SK-N-SH (cell line): ENCODE measurements around the gene HIPK2. TPM values are rescaled to one million over a fixed set of nuclear protein-coding genes. Genes with fewer than 3 reads are reported as not detected.

Source experiments
- CTCF ChIA-PET: fragments of 300-600, 350-600 bp; formaldehyde crosslinking; extraction: SDS; loops from one replicate; lab custom pipeline; 2021; lab: Yijun Ruan, JAX
- POLR2A ChIA-PET: fragments of 350-600 bp; sonication (Branson Sonifier 250); formaldehyde crosslinking; extraction: SDS; loops from one replicate; lab custom pipeline; 2020; ENCODE audit warnings: antibody characterized with exemption, inconsistent platforms; lab: Yijun Ruan, JAX
- DNase-seq: peaks from one replicate; pipeline ENCODE4 v3.0.0; 2012
- H2AFZ ChIP-seq: fragments of 200-600 bp; sonication (generic); 2 replicates; pipeline ENCODE4 v1.8.1; 2016; ENCODE audit warnings: antibody characterized with exemption, mild to moderate bottlenecking, low read depth
- H3F3A ChIP-seq: fragments of 200-600 bp; sonication (generic); replicated peaks from 2 replicates; pipeline ENCODE3; 2016; ENCODE audit warnings: antibody characterized with exemption, mild to moderate bottlenecking; ENCODE audit not compliant: insufficient read depth
- H3K27ac ChIP-seq, 2 experiments: fragments of 200-500 bp in 1 of 2; fragments of 200-600 bp in 1 of 2; sonication (Bioruptor generic) in 1 of 2; sonication (generic), shearing (Covaris generic) in 1 of 2; 2 replicates each; pipeline versions ENCODE4 v1.5.1 to v1.6.1; 2014 to 2016; ENCODE audit warnings: low read depth in 2 of 2, inconsistent platforms in 1 of 2, low read length in 1 of 2, mild to moderate bottlenecking in 1 of 2, mixed read lengths in 1 of 2
- H3K27me3 ChIP-seq: fragments of 200-600 bp; sonication (generic), shearing (Covaris generic); 2 replicates; pipeline ENCODE4 v1.6.1; 2016; ENCODE audit warnings: mixed run types; ENCODE audit not compliant: insufficient read depth
- H3K36me3 ChIP-seq, 2 experiments: fragments of 200-500 bp in 1 of 2; fragments of 200-600 bp in 1 of 2; sonication (Bioruptor generic) in 1 of 2; sonication (generic) in 1 of 2; replicated peaks in 1 of 2; 2 replicates each; pipeline versions ENCODE3 to v1.5.1; 2014 to 2016; ENCODE audit warnings: low read length in 1 of 2, mild to moderate bottlenecking in 1 of 2; ENCODE audit not compliant: insufficient read depth in 2 of 2, control insufficient read depth in 1 of 2
- H3K4me1 ChIP-seq, 2 experiments: fragments of 200-500 bp in 1 of 2; fragments of 200-600 bp in 1 of 2; sonication (Bioruptor generic) in 1 of 2; sonication (generic), shearing (Covaris generic) in 1 of 2; 2 replicates each; pipeline versions ENCODE4 v1.5.1 to v1.6.1; 2014 to 2016; ENCODE audit warnings: low read depth in 1 of 2, low read length in 1 of 2, mixed run types in 1 of 2; ENCODE audit not compliant: insufficient read depth in 2 of 2, control insufficient read depth in 1 of 2
- H3K4me2 ChIP-seq: fragments of 200-600 bp; sonication (generic), shearing (Covaris generic); 2 replicates; pipeline ENCODE4 v1.6.1; 2017; ENCODE audit warnings: mixed run types
- H3K4me3 ChIP-seq, 2 experiments: fragments of 200-500 bp in 1 of 2; fragments of 200-600 bp in 1 of 2; sonication (Bioruptor generic) in 1 of 2; sonication (generic), shearing (Covaris generic) in 1 of 2; 2 replicates each; pipeline versions ENCODE4 v1.5.1 to v1.8.1; 2014 to 2016; ENCODE audit warnings: low read depth in 2 of 2, inconsistent platforms in 1 of 2, low read length in 1 of 2, mild to moderate bottlenecking in 1 of 2, mixed read lengths in 1 of 2, moderate library complexity in 1 of 2
- H3K79me2 ChIP-seq: fragments of 200-600 bp; sonication (generic); 2 replicates; pipeline ENCODE4 v1.8.1; 2017; ENCODE audit warnings: mild to moderate bottlenecking; ENCODE audit not compliant: insufficient read depth
- H3K9ac ChIP-seq: fragments of 200-600 bp; sonication (generic); 2 replicates; pipeline ENCODE4 v1.6.1; 2017; ENCODE audit warnings: mixed run types
- H3K9me2 ChIP-seq: fragments of 200-600 bp; sonication (generic); 2 replicates; pipeline ENCODE4 v1.6.1; 2017; ENCODE audit warnings: mixed run types
- H3K9me3 ChIP-seq: fragments of 200-600 bp; sonication (generic); 2 replicates; pipeline ENCODE4 v1.6.1; 2017; ENCODE audit warnings: mixed run types, mild to moderate bottlenecking, moderate library complexity
- H4K20me1 ChIP-seq: fragments of 200-600 bp; sonication (generic); 2 replicates; pipeline ENCODE4 v1.6.1; 2017; ENCODE audit warnings: mild to moderate bottlenecking, mixed run types; ENCODE audit not compliant: insufficient read depth
- CTCF ChIP-seq: fragments of 200-600 bp; sonication (generic); IDR thresholded peaks from 2 replicates; pipeline ENCODE4 v1.6.1; 2017; ENCODE audit warnings: antibody characterized with exemption, mild to moderate bottlenecking, moderate library complexity
- EZH2phosphoT487 ChIP-seq: fragments of 200-600 bp; sonication (generic); IDR thresholded peaks from 2 replicates; pipeline ENCODE4 v1.6.1; 2017; ENCODE audit warnings: low read depth, mixed run types, mild to moderate bottlenecking, antibody characterized with exemption, moderate library complexity, borderline replicate concordance
- IRF3 ChIP-seq: fragments of 150-350 bp; IDR thresholded peaks from 2 replicates; pipeline ENCODE4 v1.6.1; 2016; ENCODE audit warnings: mild to moderate bottlenecking, low read depth, low read length
- JUND ChIP-seq: IDR thresholded peaks from 2 replicates; pipeline ENCODE4 v1.4.0; 2012
- MAX ChIP-seq: IDR thresholded peaks from 2 replicates; pipeline ENCODE4 v1.4.0; 2012; ENCODE audit warnings: low read depth
- MXI1 ChIP-seq: IDR thresholded peaks from 2 replicates; pipeline ENCODE4 v1.6.1; 2012; ENCODE audit warnings: mild to moderate bottlenecking, low read depth, low read length, improper control_type of control experiment
- NRF1 ChIP-seq: IDR thresholded peaks from 2 replicates; pipeline ENCODE4 v1.6.1; 2012; ENCODE audit warnings: low read depth, mild to moderate bottlenecking, low read length
- RAD21 ChIP-seq: IDR thresholded peaks from 2 replicates; pipeline ENCODE4 v1.6.1; 2012; ENCODE audit warnings: mild to moderate bottlenecking, low read length
- RCOR1 ChIP-seq: fragments of 150-350 bp; IDR thresholded peaks from 2 replicates; pipeline ENCODE4 v1.6.1; 2017; ENCODE audit warnings: antibody characterized with exemption, low read length
- RFX5 ChIP-seq: IDR thresholded peaks from 2 replicates; pipeline ENCODE4 v1.6.1; 2012; ENCODE audit warnings: mild to moderate bottlenecking, improper control_type of control experiment, low read length
- TAF1 ChIP-seq: IDR thresholded peaks from 2 replicates; pipeline ENCODE4 v1.6.1; 2012; ENCODE audit warnings: low read depth, mild to moderate bottlenecking, low read length, moderate library complexity, borderline replicate concordance
- TEAD4 ChIP-seq: IDR thresholded peaks from 2 replicates; pipeline ENCODE4 v1.4.0; 2012; ENCODE audit warnings: mild to moderate bottlenecking, borderline replicate concordance; ENCODE audit not compliant: insufficient read depth
- USF1 ChIP-seq: IDR thresholded peaks from 2 replicates; pipeline ENCODE4 v1.4.0; 2012; ENCODE audit warnings: low read depth, borderline replicate concordance
- WGBS: methylation state at CpG from one replicate; pipeline ENCODE4 v1.1.6; 2017; ENCODE audit warnings: low lambda C conversion rate; 5-methylcytosine and 5-hydroxymethylcytosine counted together
- polyA plus RNA-seq, 3 experiments: library from polyadenylated mRNA; depleted of rRNA; stranded (reverse); fragments of >200 nt; gene quantifications; 2 replicates each; pipeline ENCODE4 v1.2.3, GENCODE V29; 2012

The HIPK2 gene
- polyA plus RNA-seq, 1 of the 3 experiments (the other 2 are of a cell fraction): 14.2 TPM

GRCh38 chr7:139698278-139698677 lies 79.5 kb downstream of the HIPK2 start:
- 97% methylated on average over 9 of the region's 9 CpGs for WGBS
- Histone ChIP-seq H3F3A (no peaks in the 10 kb centered on the region), H3K4me2 (no peak overlapping the region), H3K27ac (no peak overlapping the region), H3K4me1 (peaks cover 0 to 27% of the 10 kb centered on the region in 2 experiments; a peak in 1 of 4 replicates), H3K27me3 (no peaks in the 10 kb centered on the region), H2AFZ (no peak overlapping the region), H4K20me1 (peaks cover 86% of the 10 kb centered on the region), H3K9me3 (no peaks in the 10 kb centered on the region), H3K36me3 (peaks cover 8 to 24% of the 10 kb centered on the region in 2 experiments), H3K79me2 (peaks cover 82% of the 10 kb centered on the region), H3K4me3 (no peak overlapping the region), H3K9ac (no peak overlapping the region), H3K9me2 (no peaks in the 10 kb centered on the region)
- DNase-seq: no peak
- POLR2A ChIA-PET: no interaction called here
- TF ChIP-seq NRF1 (no peak), JUND (no peak), RFX5 (no peak), TAF1 (no peak), MXI1 (no peak), EZH2phosphoT487 (no peak), USF1 (no peak), RAD21 (no peak), MAX (no peak)
- CTCF ChIA-PET: interaction anchor here (1.1 kb wide), 2 partner anchors 30 to 53 kb away, joined by 4 read pairs; no protein-coding TSS in a partner anchor

- CTCF ChIA-PET: interaction anchor here (0.6 to 0.8 kb wide), 2 partner anchors 68 to 306 kb away, joined by 3 read pairs; no protein-coding TSS in a partner anchor
These were observed 80.7 kb downstream of the HIPK2 start for GRCh38 chr7:139697056-139697455.

More at GRCh38 chr7:139697056-139697455, 80.7 kb downstream of the HIPK2 start:
- no peaks in the 10 kb centered on the region for H3K9me3 ChIP-seq
- H3F3A ChIP-seq: no peaks in the 10 kb centered on the region
- POLR2A ChIA-PET: no interaction called here
- no peak overlapping the region for H3K27ac ChIP-seq
- H3K27me3 ChIP-seq: no peaks in the 10 kb centered on the region
- peaks cover 87% of the 10 kb centered on the region for H4K20me1 ChIP-seq
- no peak overlapping the region for H3K9ac ChIP-seq
- WGBS: 95% methylated on average over 10 of the region's 10 CpGs
- peaks cover 90% of the 10 kb centered on the region for H3K79me2 ChIP-seq
- no peak for DNase-seq
- no peak overlapping the region for H2AFZ ChIP-seq
- H3K9me2 ChIP-seq: no peaks in the 10 kb centered on the region
- peaks cover 0 to 24% of the 10 kb centered on the region in 2 experiments; a peak in 2 of 4 replicates for H3K4me1 ChIP-seq
- no peak overlapping the region for H3K4me3 ChIP-seq
- no peak overlapping the region for H3K4me2 ChIP-seq
- TF ChIP-seq CTCF (no peak), TAF1 (no peak), TEAD4 (no peak), RCOR1 (no peak), IRF3 (no peak)
- peaks cover 8 to 32% of the 10 kb centered on the region in 2 experiments for H3K36me3 ChIP-seq
